Measurements from ENCODE around the gene IFIH1. TPM values are rescaled to one million over a fixed set of nuclear protein-coding genes. Genes with fewer than 3 reads are reported as not detected.

IFIH1 gene
- total RNA-seq, 1 experiment from 2014 or later: 4.5 TPM

DNA sequence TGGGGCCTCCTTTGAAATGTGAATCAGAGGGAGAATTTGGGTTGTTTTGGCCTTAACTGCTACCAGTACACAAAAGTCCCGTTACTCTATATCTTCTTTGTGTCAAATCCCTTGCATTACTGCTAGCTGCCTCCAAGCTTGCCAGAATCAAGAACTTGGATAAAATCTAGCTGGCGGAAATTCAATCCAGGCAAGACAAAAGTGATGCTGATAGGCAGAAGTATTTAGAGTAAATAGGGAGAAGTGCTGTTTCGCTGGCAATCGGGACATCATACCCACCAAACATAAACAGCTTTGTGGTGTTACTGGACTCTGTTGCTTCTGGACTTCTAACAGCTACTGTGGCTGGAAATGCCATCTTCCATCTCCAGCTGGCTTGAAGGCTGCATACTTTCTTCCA lies 2.5 kb downstream of the IFIH1 start:
- Mint-ChIP-seq H3K27ac (ENCODE audit: low read depth, unreplicated experiment) (no peak overlapping the region), H3K4me3 (ENCODE audit: unreplicated experiment) (no peak overlapping the region), H3K9me3 (ENCODE audit: unreplicated experiment) (no peaks in the 10 kb centered on the region), H3K4me1 (ENCODE audit: insufficient read depth, unreplicated experiment) (peaks cover 19% of the 10 kb centered on the region), H3K36me3 (ENCODE audit: insufficient read depth, unreplicated experiment) (peaks cover 7% of the 10 kb centered on the region), H3K27me3 (ENCODE audit: insufficient read depth, unreplicated experiment) (no peaks in the 10 kb centered on the region)
- TF ChIP-seq, protein P1, sequence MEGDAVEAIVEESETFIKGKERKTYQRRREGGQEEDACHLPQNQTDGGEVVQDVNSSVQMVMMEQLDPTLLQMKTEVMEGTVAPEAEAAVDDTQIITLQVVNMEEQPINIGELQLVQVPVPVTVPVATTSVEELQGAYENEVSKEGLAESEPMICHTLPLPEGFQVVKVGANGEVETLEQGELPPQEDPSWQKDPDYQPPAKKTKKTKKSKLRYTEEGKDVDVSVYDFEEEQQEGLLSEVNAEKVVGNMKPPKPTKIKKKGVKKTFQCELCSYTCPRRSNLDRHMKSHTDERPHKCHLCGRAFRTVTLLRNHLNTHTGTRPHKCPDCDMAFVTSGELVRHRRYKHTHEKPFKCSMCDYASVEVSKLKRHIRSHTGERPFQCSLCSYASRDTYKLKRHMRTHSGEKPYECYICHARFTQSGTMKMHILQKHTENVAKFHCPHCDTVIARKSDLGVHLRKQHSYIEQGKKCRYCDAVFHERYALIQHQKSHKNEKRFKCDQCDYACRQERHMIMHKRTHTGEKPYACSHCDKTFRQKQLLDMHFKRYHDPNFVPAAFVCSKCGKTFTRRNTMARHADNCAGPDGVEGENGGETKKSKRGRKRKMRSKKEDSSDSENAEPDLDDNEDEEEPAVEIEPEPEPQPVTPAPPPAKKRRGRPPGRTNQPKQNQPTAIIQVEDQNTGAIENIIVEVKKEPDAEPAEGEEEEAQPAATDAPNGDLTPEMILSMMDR (IDR thresholded peaks at IDR 0.05; ENCODE audit: unreplicated experiment): no peak
- intact Hi-C loops (cut with micrococcal nuclease): no loop called here
- no peak for DNase-seq (ENCODE audit: unreplicated experiment)
- no TSS peak for BruUV-seq (replicated peaks)
- CTCF ChIA-PET: interaction anchor here (0.9 to 1.9 kb wide), 4 partner anchors 13 to 95 kb away, joined by 3 to 14 read pairs (median 6); no protein-coding TSS in a partner anchor
- POLR2A ChIA-PET: interaction anchor here (1.4 kb wide), 1 partner anchor 9 kb away, joined by 5 read pairs; no protein-coding TSS in a partner anchor

DNA sequence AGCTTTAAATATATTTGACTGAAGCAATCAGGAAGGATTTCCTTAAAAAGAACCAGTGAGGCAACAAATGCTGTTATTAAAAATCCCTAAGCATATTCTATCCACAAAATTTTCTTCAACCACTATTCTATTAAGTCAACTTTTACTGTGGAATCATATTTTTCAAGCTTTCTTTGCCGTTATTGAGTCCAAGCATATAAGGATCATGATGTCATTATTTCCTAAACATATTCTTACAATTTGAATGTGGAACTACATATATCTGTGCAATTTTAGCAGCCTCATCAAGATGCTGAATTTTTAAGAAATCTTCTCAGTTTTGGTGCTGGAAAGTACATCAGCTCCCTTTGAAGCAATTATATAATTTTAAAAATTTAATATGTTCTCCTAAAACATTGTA lies 5.6 kb downstream of the IFIH1 start:
- no peaks in the 10 kb centered on the region for H3K27me3 Mint-ChIP-seq (ENCODE audit: insufficient read depth, unreplicated experiment)
- ChIA-PET POLR2A (no interaction called here), CTCF (interaction anchor here (0.7 to 2.4 kb wide), 5 partner anchors 12 to 172 kb away, joined by 3 to 14 read pairs (median 9); no protein-coding TSS in a partner anchor)
- H3K27ac Mint-ChIP-seq (ENCODE audit: low read depth, unreplicated experiment): no peak overlapping the region
- no TSS peak for BruUV-seq (replicated peaks)
- H3K36me3 Mint-ChIP-seq (ENCODE audit: insufficient read depth, unreplicated experiment): no peaks in the 10 kb centered on the region
- TF ChIP-seq, protein P1 (IDR thresholded peaks at IDR 0.05; ENCODE audit: unreplicated experiment): no peak
- H3K9me3 Mint-ChIP-seq (ENCODE audit: unreplicated experiment): no peaks in the 10 kb centered on the region
- DNase-seq (ENCODE audit: unreplicated experiment): no peak
- H3K4me1 Mint-ChIP-seq (ENCODE audit: insufficient read depth, unreplicated experiment): peaks cover 9% of the 10 kb centered on the region
- intact Hi-C loops (cut with micrococcal nuclease): no loop called here
- H3K4me3 Mint-ChIP-seq (ENCODE audit: unreplicated experiment): no peak overlapping the region

DNA sequence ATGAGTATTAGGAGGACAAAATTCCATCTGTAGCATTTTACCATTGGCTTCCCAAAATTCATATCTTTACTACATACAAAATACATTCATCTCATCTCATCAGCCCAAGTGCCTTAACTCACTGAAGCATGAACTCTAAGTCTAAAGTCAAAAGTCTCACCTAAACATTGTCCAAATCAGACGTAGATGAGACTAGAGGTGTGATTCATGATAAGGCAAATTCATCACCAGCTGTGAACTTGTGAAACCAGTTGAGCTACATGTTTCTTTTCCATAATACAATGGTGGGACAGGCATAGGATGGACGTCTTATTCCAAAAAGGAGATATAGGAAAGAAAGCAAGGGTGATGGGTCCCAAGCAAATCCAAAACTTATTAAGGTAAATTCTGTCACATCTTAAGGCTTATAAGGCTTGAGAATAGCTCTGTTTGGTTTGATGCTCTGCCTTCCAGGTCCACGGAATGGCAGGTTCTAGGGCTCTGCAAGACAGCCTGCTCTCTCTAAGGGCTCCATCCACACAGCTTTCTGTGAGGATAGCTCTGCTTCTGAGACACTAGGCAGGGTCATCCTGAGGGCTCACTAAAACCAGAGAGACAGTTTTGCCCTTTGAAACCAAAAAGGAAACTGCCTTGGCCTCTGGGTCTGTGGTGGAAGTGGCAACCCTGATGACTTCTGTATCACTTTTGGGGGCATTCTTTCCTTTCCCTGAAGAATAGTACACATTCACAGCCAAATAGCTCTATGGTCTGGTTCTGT lies 9.6 kb downstream of the IFIH1 start:
- Mint-ChIP-seq H3K4me3 (ENCODE audit: unreplicated experiment) (no peak overlapping the region), H3K36me3 (ENCODE audit: insufficient read depth, unreplicated experiment) (no peaks in the 10 kb centered on the region), H3K27me3 (ENCODE audit: insufficient read depth, unreplicated experiment) (no peaks in the 10 kb centered on the region), H3K4me1 (ENCODE audit: insufficient read depth, unreplicated experiment) (no peaks in the 10 kb centered on the region), H3K9me3 (ENCODE audit: unreplicated experiment) (no peaks in the 10 kb centered on the region), H3K27ac (ENCODE audit: low read depth, unreplicated experiment) (no peak overlapping the region)
- no peak for DNase-seq (ENCODE audit: unreplicated experiment)
- BruUV-seq (replicated peaks): no TSS peak
- CTCF ChIA-PET: interaction anchor here (0.7 to 24.0 kb wide), 5 partner anchors 11 to 131 kb away, joined by 3 to 639 read pairs (median 6); no protein-coding TSS in a partner anchor
- intact Hi-C loops (cut with micrococcal nuclease): no loop called here
- TF ChIP-seq, protein P1 (IDR thresholded peaks at IDR 0.05; ENCODE audit: unreplicated experiment): no peak
- POLR2A ChIA-PET: interaction anchor here (0.9 to 1.3 kb wide), 3 partner anchors 8 to 18 kb away, joined by 3 to 4 read pairs (median 3); no protein-coding TSS in a partner anchor

DNA sequence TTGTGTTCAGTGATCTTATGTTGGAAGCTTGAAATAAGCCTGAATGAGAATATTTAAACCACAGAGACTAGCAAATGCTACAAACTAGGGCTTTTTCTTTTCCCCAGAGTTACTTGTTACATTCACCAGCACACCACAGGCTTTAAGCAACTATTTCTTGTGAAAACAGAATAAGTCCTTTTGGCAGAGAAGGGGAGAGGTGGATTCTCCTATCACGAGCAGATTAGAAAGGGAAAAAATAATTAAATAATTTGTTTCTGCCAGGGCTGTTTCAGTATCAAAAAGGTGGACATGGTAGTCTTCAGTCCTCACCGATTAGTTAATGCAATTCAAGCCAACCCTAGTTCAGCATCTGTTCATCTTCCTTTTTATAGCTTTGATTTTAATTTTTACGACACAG lies 12.6 kb downstream of the IFIH1 start:
- no peaks in the 10 kb centered on the region for H3K36me3 Mint-ChIP-seq (ENCODE audit: insufficient read depth, unreplicated experiment)
- H3K27ac Mint-ChIP-seq (ENCODE audit: low read depth, unreplicated experiment): no peak overlapping the region
- intact Hi-C loops (cut with micrococcal nuclease): no loop called here
- TF ChIP-seq, protein P1 (IDR thresholded peaks at IDR 0.05; ENCODE audit: unreplicated experiment): no peak
- DNase-seq (ENCODE audit: unreplicated experiment): no peak
- BruUV-seq (replicated peaks): no TSS peak
- H3K4me3 Mint-ChIP-seq (ENCODE audit: unreplicated experiment): no peak overlapping the region
- ChIA-PET POLR2A (interaction anchor here (1.8 kb wide), 1 partner anchor 10 kb away, joined by 5 read pairs; no protein-coding TSS in a partner anchor), CTCF (interaction anchor here (13.1 to 24.0 kb wide), 2 partner anchors 88 to 155 kb away, joined by 253 to 639 read pairs; partner anchors contain the start of gene GCG)
- no peaks in the 10 kb centered on the region for H3K9me3 Mint-ChIP-seq (ENCODE audit: unreplicated experiment)
- no peaks in the 10 kb centered on the region for H3K4me1 Mint-ChIP-seq (ENCODE audit: insufficient read depth, unreplicated experiment)
- no peaks in the 10 kb centered on the region for H3K27me3 Mint-ChIP-seq (ENCODE audit: insufficient read depth, unreplicated experiment)
